GM12892 (cell line): ENCODE data around the gene SLC22A1.

Experiments used
- POLR2A ChIP-seq: IDR thresholded peaks from 2 replicates; pipeline ENCODE4 v1.6.1; 2011; ENCODE audit warnings: low read depth, low read length, control low read depth
- POLR2AphosphoS5 ChIP-seq: IDR thresholded peaks from 2 replicates; pipeline ENCODE4 v1.6.1; 2011; ENCODE audit warnings: low read depth, low read length, control low read depth
- TAF1 ChIP-seq: IDR thresholded peaks from 2 replicates; pipeline ENCODE4 v1.6.1; 2011; ENCODE audit warnings: low read depth, mild to moderate bottlenecking, control low read depth, low read length, borderline replicate concordance

DNA sequence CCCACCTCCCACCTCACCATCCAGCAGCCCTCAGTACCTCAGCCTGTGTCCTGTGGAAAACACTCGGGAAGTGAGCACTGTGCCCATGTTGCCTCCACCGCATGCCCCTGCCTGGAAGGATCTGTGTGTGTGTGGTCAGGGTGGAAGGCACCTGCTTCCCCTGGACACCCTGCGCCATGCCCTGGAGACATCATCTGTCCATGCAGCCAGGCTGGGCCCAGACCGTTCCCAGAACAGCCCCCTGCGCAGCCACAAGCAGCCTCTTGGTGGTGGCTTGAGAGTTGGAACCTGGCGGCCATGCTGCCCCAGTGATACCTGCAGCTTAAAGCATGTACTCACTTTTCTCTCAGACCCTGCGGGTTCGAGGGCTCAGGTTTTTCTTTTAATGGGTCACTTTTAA is 34.9 kb upstream of the SLC22A1 start:
- TF ChIP-seq TAF1 = no peak
- no peak for TF ChIP-seq POLR2AphosphoS5
- TF ChIP-seq POLR2A = no peak
